ENCODE measurements around the gene NUP93.

GRCh38 chr16:56891685-56892084, 161.8 kb downstream of the NUP93 start:
- TF ChIP-seq CTCF (tag by site-specific recombination; IDR thresholded peaks at IDR 0.05), result no peak
- TF ChIP-seq YY1 (tag by site-specific recombination; IDR thresholded peaks at IDR 0.05), result no peak
- no peak for TF ChIP-seq REPIN1 (tag by site-specific recombination; IDR thresholded peaks at IDR 0.05; ENCODE audit: low read depth)
- TF ChIP-seq KLF1 (tag by site-specific recombination; IDR thresholded peaks at IDR 0.05), result no peak
- no peak for TF ChIP-seq ZNF18 (tag by site-specific recombination; IDR thresholded peaks at IDR 0.05)
- TF ChIP-seq ZNF175 (tag by site-specific recombination; IDR thresholded peaks at IDR 0.05), result no peak
- no peak for TF ChIP-seq ZFP37 (tag by site-specific recombination; IDR thresholded peaks at IDR 0.05)
- no peak for TF ChIP-seq ZNF112 (tag by site-specific recombination; IDR thresholded peaks at IDR 0.05)
- TF ChIP-seq ZNF830 (tag by site-specific recombination; IDR thresholded peaks at IDR 0.05; ENCODE audit: low read depth), result no peak
- no peak for TF ChIP-seq ZSCAN18 (tag by site-specific recombination; IDR thresholded peaks at IDR 0.05)
- no peak for TF ChIP-seq KLF9 (tag by site-specific recombination; IDR thresholded peaks at IDR 0.05; ENCODE audit: low read depth)

Data from HEK293 (cell line).